DND-41 (cell line): ENCODE measurements around the gene NRF1.

Experiments used
- EZH2 ChIP-seq: IDR thresholded peaks from 3 replicates; pipeline ENCODE4 v1.6.1; 2012; ENCODE audit warnings: borderline replicate concordance, low read depth, mild to moderate bottlenecking, moderate library complexity, low read length, inconsistent platforms; ENCODE audit not compliant: severe bottlenecking
- TF ChIP-seq, protein P1 (sequence below): IDR thresholded peaks from 2 replicates; pipeline ENCODE4 v1.5.1; 2012; ENCODE audit warnings: borderline replicate concordance, low read length, moderate library complexity, mild to moderate bottlenecking; ENCODE audit not compliant: poor library complexity, severe bottlenecking; ENCODE audit errors: extremely low read depth

DNA sequence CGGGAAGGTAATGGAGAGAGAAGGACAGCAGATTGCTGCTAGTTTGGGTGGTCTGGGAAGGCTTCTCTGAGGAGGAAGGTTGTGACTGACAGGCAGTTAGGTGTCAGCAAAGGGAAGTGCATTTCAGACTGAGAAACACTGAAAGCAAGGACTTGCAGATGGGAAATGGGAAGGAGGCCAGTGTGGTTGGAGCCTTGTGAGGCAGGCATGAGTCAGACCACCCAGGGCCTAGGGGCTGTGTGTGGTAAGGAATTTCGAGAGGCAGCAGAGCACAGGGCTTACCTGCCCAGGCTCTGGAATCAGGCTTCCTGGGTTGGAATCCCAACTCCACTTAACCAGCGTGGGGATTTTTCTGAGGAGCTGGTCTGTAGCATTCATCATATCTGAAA lies 53.5 kb downstream of the NRF1 start:
- TF ChIP-seq, protein P1, sequence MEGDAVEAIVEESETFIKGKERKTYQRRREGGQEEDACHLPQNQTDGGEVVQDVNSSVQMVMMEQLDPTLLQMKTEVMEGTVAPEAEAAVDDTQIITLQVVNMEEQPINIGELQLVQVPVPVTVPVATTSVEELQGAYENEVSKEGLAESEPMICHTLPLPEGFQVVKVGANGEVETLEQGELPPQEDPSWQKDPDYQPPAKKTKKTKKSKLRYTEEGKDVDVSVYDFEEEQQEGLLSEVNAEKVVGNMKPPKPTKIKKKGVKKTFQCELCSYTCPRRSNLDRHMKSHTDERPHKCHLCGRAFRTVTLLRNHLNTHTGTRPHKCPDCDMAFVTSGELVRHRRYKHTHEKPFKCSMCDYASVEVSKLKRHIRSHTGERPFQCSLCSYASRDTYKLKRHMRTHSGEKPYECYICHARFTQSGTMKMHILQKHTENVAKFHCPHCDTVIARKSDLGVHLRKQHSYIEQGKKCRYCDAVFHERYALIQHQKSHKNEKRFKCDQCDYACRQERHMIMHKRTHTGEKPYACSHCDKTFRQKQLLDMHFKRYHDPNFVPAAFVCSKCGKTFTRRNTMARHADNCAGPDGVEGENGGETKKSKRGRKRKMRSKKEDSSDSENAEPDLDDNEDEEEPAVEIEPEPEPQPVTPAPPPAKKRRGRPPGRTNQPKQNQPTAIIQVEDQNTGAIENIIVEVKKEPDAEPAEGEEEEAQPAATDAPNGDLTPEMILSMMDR: no peak
- TF ChIP-seq EZH2: no peak
